ENCODE data around the gene BRSK2. TPM values are rescaled to one million over a fixed set of nuclear protein-coding genes. Genes with fewer than 3 reads are reported as not detected.

The BRSK2 gene
- polyA plus RNA-seq, 1 experiment, result 0.28 TPM

DNA sequence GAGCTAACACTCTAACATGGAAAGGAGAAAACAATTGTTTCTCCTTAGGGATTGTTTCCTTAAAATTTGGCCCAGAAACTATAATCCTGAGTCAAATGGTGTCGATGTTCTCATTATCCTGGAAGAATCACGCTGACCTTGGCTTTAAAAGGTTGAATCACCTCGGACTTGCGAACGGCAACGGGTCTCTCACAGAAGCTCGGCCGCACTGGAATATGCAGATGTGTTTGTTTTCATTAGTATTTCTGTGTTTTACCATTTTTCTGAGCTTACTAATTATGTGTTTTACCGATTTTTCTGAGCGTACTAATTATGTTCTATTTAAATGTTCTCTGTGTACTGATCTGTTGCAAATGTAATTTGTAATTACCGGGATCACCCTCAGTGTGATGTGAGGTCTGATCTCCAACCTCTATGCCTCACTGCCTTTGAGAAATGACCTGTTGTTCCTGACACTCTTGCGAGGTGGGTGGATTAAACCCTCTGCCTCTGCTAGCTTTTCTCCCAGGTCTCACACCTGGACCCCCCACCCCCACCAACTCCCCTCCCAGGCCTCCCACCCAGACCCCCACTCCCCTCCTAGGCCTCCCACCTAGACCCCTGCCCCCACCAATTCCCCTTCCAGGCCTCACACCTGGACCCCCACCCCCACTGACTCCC is 38.3 kb upstream of the BRSK2 start:
- H3K36me3 ChIP-seq (ENCODE audit: control insufficient read depth, insufficient read depth, low read length), result no peaks in the 10 kb centered on the region
- TF ChIP-seq CTCF (IDR thresholded peaks at IDR 0.05; ENCODE audit: insufficient read depth, low read depth, low read length), result no peak
- no peak overlapping the region for H3K4me3 ChIP-seq (ENCODE audit: low read depth, low read length)
- H3K27me3 ChIP-seq (ENCODE audit: control insufficient read depth, insufficient read depth, low read length), result peaks cover 6% of the 10 kb centered on the region
- POLR2A ChIA-PET, result no interaction called here
- DNase-seq (ENCODE audit: low read depth), result no peak
- CTCF ChIA-PET, result interaction anchor here (0.7 kb wide), 1 partner anchor 37 kb away, joined by 3 read pairs; no protein-coding TSS in a partner anchor

DNA sequence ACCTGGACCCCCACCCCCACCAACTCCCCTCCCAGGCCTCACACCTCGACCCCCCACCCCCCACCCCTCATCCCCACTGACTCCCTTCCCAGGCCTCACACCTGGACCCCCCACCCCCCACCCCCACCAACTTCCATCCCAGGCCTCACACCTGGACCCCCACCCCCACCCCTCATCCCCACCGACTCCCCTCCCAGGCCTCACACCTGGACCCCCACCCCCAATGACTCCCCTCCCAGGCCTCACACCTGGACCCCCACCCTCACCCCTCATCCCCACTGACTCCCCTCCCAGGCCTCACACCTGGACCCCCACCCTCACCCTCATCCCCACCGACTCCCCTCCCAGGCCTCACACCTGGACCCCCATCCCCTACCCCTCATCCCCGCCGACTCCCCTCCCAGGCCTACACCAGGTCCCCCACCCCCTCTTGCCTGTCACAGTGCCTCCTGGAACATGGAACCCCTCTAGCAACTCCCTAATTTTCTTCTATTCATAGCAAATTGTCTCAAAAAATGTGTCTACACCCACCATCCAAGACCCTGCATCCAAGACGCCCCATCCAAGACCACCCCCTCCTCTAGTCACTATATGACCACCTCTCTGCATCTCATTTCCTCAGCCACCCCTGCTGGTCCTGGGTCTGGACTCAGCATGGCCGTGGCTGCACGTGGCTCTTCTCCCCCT is 36.9 kb upstream of the BRSK2 start:
- no peak for DNase-seq (ENCODE audit: low read depth)
- ChIA-PET CTCF (no interaction called here), POLR2A (no interaction called here)
- Histone ChIP-seq H3K27me3 (ENCODE audit: control insufficient read depth, insufficient read depth, low read length) (peaks cover 6% of the 10 kb centered on the region), H3K36me3 (ENCODE audit: control insufficient read depth, insufficient read depth, low read length) (no peaks in the 10 kb centered on the region), H3K4me3 (ENCODE audit: low read depth, low read length) (no peak overlapping the region)
- TF ChIP-seq CTCF (IDR thresholded peaks at IDR 0.05; ENCODE audit: insufficient read depth, low read depth, low read length), result no peak

- Histone ChIP-seq H3K36me3 (ENCODE audit: control insufficient read depth, insufficient read depth, low read length) (no peaks in the 10 kb centered on the region), H3K27me3 (ENCODE audit: control insufficient read depth, insufficient read depth, low read length) (peaks cover 6% of the 10 kb centered on the region), H3K4me3 (ENCODE audit: low read depth, low read length) (no peak overlapping the region)
- no peak for TF ChIP-seq CTCF (IDR thresholded peaks at IDR 0.05; ENCODE audit: insufficient read depth, low read depth, low read length)
- ChIA-PET POLR2A (no interaction called here), CTCF (no interaction called here)
- DNase-seq (ENCODE audit: low read depth), result no peak
Observed at GRCh38 chr11:1353383-1354124, 36.2 kb upstream of the BRSK2 start.

DNA sequence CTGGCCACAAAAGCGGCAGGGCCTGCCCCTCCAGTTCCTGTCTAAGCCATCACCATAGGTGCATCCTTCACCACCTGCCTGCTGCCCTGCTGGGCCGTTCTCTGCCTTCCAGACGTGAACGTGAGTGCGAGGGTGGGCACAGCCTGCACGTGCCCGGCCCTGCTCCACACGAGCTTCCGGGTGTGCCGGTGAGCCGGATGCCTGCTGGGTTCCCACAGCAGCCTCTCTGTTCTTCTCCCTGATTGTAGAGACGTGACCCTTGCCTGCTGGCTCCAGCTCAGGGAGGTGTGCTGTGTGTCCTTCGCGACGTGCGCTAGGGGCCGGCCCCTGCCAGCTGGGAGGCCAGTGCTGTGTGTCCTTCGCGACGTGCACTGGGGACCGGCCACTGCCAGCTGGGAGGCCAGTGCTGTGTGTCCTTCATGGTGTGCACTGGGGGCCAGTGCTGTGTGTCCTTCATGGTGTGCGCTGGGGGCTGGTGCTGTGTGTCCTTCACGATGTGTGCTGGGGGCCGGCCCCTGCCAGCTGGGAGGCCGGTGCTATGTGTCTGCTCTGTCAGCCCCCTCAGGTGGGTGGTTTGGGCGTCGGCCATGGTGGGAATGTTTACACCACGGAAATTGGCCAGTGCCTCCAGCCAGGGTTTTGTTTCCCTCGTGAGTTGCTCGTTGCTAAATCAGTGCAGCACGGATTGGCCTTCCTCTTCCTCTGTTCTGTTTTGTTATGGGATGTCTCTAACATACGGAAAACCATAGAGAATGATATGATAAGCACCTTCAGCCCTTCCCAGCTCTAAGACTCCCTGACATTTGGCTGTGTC is 35.4 kb upstream of the BRSK2 start:
- CTCF ChIA-PET, result no interaction called here
- H3K4me3 ChIP-seq (ENCODE audit: low read depth, low read length), result no peak overlapping the region
- no peaks in the 10 kb centered on the region for H3K36me3 ChIP-seq (ENCODE audit: control insufficient read depth, insufficient read depth, low read length)
- POLR2A ChIA-PET, result no interaction called here
- no peak for DNase-seq (ENCODE audit: low read depth)
- H3K27me3 ChIP-seq (ENCODE audit: control insufficient read depth, insufficient read depth, low read length), result peaks cover 5% of the 10 kb centered on the region
- no peak for TF ChIP-seq CTCF (IDR thresholded peaks at IDR 0.05; ENCODE audit: insufficient read depth, low read depth, low read length)
